A549 (cell line): ENCODE measurements around the gene TYR.

ENCODE experiments used
- CHD2 ChIP-seq: fragments of 150-350 bp; IDR thresholded peaks from 2 replicates; pipeline ENCODE4 v1.6.1; 2014; ENCODE audit warnings: low read length; ENCODE audit not compliant: partially characterized antibody
- CHD4 ChIP-seq: fragments of 200-600 bp; sonication (generic); IDR thresholded peaks from 2 replicates; pipeline ENCODE4 v1.6.1; 2016; ENCODE audit warnings: antibody characterized with exemption, mild to moderate bottlenecking, borderline replicate concordance
- EP300 ChIP-seq, 2 experiments: fragments of >200 bp; sonication (Bioruptor Twin); formaldehyde crosslinking; IDR thresholded peaks; 2 replicates in 1 of 2; 3 replicates in 1 of 2; pipeline ENCODE4 v1.6.1; 2016 to 2017
- GATA3 ChIP-seq: IDR thresholded peaks from 2 replicates; pipeline ENCODE4 v1.6.1; 2012; ENCODE audit warnings: borderline replicate concordance
- NPAS2 ChIP-seq: fragments of 250-450 bp; sonication (Bioruptor Pico); IDR thresholded peaks from 2 replicates; pipeline ENCODE4 v1.8.0; 2022; ENCODE audit warnings: mild to moderate bottlenecking, moderate library complexity, borderline replicate concordance
- POLR2A ChIP-seq: IDR thresholded peaks from 2 replicates; pipeline ENCODE4 v1.6.1; 2012; ENCODE audit warnings: mild to moderate bottlenecking, low read length
- POLR2AphosphoS2 ChIP-seq: conservative IDR thresholded peaks from 2 replicates; pipeline ENCODE4 v1.6.1; 2012; ENCODE audit warnings: low read length, improper control_type of control experiment, inconsistent platforms
- RAD21 ChIP-seq, 2 experiments: fragments of >200 bp in 1 of 2; sonication (Bioruptor Twin) in 1 of 2; formaldehyde crosslinking in 1 of 2; IDR thresholded peaks in 1 of 2; conservative IDR thresholded peaks in 1 of 2; 2 replicates in 1 of 2; 3 replicates in 1 of 2; pipeline ENCODE4 v1.6.1; 2012 to 2018; ENCODE audit warnings: inconsistent platforms in 1 of 2
- RARB ChIP-seq: fragments of 250-450 bp; sonication (Bioruptor Pico); IDR thresholded peaks from 2 replicates; pipeline ENCODE4 v1.8.0; 2021; ENCODE audit warnings: mild to moderate bottlenecking, moderate library complexity
- ZC3H11A ChIP-seq: fragments of 450-650 bp; IDR thresholded peaks from 2 replicates; pipeline ENCODE4 v1.6.1; 2014; ENCODE audit warnings: antibody characterized with exemption, mild to moderate bottlenecking
- TF ChIP-seq, protein P1 (sequence below): fragments of >200 bp; sonication (Bioruptor Twin); formaldehyde crosslinking; IDR thresholded peaks from 3 replicates; pipeline ENCODE4 v1.5.1; 2016
- TF ChIP-seq, protein P2 (sequence below): IDR thresholded peaks from 2 replicates; pipeline ENCODE4 v1.6.1; 2012
- TF ChIP-seq, protein P3 (sequence below): fragments of 450-650 bp; IDR thresholded peaks from 2 replicates; pipeline ENCODE4 v1.6.1; 2014; ENCODE audit warnings: antibody characterized with exemption

DNA sequence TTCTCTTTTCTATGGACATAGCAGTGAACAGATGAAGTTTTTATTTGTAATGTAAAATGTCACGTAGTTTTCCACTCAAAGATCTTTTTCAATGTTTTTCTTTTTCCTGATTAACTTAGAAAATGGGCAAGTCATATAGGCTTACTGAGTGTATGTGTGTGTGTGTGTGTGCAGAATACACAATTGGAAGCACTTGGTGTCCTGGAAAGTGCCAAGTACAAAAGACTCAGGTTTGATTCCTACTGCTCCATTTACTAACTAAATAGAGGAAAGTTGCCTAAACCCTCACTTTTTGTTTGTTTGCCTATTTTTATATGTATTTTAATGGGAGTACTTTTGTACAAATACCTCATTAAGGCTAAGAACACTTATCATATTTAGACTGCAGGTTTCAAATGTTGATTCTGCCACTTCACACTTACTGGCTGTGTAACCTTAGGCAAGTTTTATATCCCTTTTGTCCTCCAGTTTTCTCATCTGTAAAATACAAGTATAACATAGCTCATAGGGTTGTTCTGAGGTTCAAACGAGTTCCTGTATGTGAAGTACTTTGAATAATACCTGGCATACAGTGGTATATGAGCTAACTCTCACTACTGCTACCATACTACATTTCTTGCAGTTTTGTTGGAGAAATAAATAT is 90.1 kb downstream of the TYR start:
- TF ChIP-seq CHD4 (no peak), GATA3 (no peak), EP300 (IDR thresholded peaks at IDR 0.05) (no peak), NPAS2 (no peak), POLR2A (no peak), POLR2AphosphoS2 (no peak), RARB (CRISPR knock-in tag) (no peak), ZC3H11A (no peak), CHD2 (no peak), RAD21 (conservative IDR thresholded peaks at IDR 0.05 in 1 of 2, IDR thresholded peaks at IDR 0.05 in 1 of 2) (no peak)
- TF ChIP-seq, protein P1, sequence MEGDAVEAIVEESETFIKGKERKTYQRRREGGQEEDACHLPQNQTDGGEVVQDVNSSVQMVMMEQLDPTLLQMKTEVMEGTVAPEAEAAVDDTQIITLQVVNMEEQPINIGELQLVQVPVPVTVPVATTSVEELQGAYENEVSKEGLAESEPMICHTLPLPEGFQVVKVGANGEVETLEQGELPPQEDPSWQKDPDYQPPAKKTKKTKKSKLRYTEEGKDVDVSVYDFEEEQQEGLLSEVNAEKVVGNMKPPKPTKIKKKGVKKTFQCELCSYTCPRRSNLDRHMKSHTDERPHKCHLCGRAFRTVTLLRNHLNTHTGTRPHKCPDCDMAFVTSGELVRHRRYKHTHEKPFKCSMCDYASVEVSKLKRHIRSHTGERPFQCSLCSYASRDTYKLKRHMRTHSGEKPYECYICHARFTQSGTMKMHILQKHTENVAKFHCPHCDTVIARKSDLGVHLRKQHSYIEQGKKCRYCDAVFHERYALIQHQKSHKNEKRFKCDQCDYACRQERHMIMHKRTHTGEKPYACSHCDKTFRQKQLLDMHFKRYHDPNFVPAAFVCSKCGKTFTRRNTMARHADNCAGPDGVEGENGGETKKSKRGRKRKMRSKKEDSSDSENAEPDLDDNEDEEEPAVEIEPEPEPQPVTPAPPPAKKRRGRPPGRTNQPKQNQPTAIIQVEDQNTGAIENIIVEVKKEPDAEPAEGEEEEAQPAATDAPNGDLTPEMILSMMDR = no peak
- TF ChIP-seq, protein P2, sequence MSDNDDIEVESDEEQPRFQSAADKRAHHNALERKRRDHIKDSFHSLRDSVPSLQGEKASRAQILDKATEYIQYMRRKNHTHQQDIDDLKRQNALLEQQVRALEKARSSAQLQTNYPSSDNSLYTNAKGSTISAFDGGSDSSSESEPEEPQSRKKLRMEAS = no peak
- TF ChIP-seq, protein P3, sequence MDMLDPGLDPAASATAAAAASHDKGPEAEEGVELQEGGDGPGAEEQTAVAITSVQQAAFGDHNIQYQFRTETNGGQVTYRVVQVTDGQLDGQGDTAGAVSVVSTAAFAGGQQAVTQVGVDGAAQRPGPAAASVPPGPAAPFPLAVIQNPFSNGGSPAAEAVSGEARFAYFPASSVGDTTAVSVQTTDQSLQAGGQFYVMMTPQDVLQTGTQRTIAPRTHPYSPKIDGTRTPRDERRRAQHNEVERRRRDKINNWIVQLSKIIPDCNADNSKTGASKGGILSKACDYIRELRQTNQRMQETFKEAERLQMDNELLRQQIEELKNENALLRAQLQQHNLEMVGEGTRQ = no peak
